ENCODE data around the gene C2orf15. TPM values are rescaled to one million over a fixed set of nuclear protein-coding genes. Genes with fewer than 3 reads are reported as not detected.
"Not testable (repeated sequence)": the region's sequence is repeated elsewhere in the genome, so short reads cannot be mapped to it uniquely, and the experiment has no call there.

Gene C2orf15, protein sequence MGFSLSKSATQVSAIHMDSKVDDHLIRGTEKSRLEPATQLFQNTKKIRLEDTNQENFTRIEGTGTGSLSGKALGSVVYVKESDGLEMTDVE
- total RNA-seq (1 to 10 TPM; 3.9 to 5.7 TPM), polyA plus RNA-seq (1 to 10 TPM; 6.1 to 6.8 (median 6.7) TPM), total RNA-seq (0.50 to 4.4 (median 2.4) reads per million in 6 experiments)

DNA sequence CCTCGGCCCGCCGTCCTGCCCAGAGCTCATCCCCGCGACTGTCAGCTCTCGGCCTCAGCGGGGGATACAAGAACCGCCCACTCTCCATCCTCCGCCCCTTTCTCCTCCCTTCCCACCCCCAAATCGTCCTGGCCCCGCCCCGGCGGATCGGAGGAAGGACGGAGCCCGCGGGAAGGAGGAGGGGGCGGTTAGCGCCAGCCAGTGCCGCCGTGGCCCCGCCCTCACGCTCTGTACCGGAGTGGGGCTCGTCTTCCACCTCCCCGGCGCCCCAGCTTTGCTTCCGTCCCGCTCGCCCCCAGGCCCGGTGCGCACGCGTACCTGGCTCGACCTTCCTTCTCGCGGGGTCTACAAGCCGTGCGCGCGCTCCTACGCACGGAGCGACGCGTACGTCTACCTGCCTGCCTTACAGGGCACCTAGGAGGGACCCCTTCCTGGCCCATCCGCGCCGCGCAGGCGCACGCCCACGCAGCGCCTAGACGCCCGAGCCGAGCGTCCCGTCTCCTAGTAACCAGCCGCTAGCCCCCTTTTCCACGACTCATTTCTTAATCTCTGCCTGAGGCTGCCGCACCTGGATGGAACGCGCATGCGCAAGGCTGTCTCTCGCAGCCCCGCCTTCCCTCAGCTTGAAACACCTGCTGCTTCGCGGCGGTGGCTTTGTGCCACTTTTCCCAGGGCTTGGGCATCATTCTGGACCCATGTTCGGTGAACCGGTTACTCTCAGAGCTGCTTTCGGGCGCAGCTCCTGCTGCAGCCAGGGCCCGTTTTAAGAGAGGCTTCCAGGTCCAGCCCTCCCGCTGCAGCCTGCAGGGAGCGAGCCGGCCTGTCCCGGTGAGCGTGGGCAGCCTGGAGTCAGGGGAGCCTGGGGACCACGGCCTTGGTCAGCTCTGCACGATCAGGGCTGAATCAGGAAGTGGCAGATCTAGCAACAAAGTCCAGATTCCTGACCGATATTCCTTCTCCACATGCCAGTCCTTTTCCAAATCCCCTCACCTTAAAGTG is at the start of gene C2orf15:
C2orf15 (plus strand) TSS at position 598 of the 999 bp plus-strand sequence. CDS start 8,852 bp downstream, outside the sequence.
- ATAC-seq, result peak; percentile 86 to 89
- peaks cover 9 to 19% (median 10%) of the 10 kb centered on the region in 3 donors for H3K36me3 Mint-ChIP-seq
- peak within 1 kb of the TSS; percentile 92 to 99 (median 97) for H3K4me3 Mint-ChIP-seq
- H3K27me3 Mint-ChIP-seq, result no peaks in the 10 kb centered on the region
- POLR2A ChIA-PET, result interaction anchor here (0.5 to 4.4 kb wide), 12 partner anchors 8 to 242 kb away, joined by 3 to 90 read pairs (median 4); partner anchors contain the start of genes EIF5B, LIPT1, MITD1 and MRPL30
- H3K4me1 Mint-ChIP-seq, result peaks cover 10 to 29% (median 26%) of the 10 kb centered on the region in 4 donors
- peak; percentile 94 to 98 (median 98) for DNase-seq
- H3K27ac Mint-ChIP-seq, result peak within 1 kb of the TSS; percentile 96 to 99 (median 99)
- H3K9me3 Mint-ChIP-seq, result peaks cover 0 to 13% (median 6%) of the 10 kb centered on the region in 9 donors

DNA sequence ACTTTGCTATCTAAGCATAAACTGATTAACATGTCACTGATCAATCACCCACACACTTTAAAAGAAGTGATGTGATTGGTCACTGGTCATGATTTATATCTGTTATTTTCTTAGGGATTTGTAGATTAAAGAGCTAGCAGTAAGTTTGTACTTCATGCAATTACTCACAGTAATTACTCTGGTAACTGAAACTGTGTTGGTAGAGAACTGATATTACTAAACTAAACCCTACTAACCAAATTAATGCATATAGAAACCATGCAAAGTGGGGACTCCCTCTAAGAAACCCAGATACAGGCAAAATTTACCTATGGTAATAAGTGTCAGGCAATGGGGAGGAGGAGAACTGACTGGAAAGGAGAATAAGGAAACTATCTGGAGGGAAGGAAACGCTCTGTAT is 44.8 kb upstream of the C2orf15 start:
- Mint-ChIP-seq H3K27ac (peak overlapping the region in 1 of 10 donors; percentile 19), H3K4me3 (no peak overlapping the region), H3K27me3 (no peaks in the 10 kb centered on the region), H3K36me3 (peaks cover 0 to 14% (median 12%) of the 10 kb centered on the region in 3 donors), H3K4me1 (peaks cover 0 to 5% (median 2%) of the 10 kb centered on the region in 4 donors), H3K9me3 (peaks cover 0 to 19% (median 2%) of the 10 kb centered on the region in 9 donors)
- POLR2A ChIA-PET, result no interaction called here
- DNase-seq (no peak), ATAC-seq (no peak)

DNA sequence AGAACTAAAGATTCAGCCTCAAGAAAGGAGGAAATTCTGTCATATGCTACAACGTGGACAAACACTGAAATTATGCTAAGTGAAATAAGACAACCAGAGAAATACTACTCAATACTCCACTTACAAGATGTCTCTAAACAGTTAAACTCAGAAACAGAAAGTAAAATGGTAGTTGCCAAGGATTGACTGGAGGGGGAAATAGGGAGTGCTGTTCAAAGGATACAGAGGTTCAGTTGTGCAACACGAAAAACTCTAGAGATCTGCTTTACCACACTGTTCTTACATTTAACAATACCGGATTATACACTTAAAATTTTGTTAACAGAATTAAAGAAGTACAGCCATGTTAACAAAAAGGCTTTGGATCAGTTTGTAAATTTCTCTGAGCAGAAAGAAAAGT is 39.8 kb upstream of the C2orf15 start:
- no peak for ATAC-seq

DNA sequence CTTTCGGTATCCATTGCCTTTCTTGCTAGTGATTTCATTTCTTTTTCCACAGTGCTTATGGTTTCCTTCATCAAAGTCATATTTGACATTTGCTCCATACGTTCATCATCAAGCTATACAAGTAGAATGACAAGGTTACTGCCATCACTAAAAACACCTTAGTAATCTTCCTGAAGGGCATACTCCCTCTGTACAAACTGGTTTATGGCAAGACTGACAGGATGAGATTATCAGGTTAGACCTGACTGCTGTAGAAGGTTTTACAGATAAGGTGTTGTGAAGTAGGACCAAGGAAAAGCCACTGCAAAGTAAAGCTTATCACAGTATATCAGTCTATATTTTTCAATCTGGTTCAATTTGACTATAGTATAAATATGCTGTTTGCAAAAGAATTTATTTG is 37.5 kb upstream of the C2orf15 start:
- Mint-ChIP-seq H3K27ac (no peak overlapping the region), H3K4me3 (no peak overlapping the region), H3K4me1 (peaks cover 0 to 8% (median 3%) of the 10 kb centered on the region in 4 donors), H3K27me3 (no peaks in the 10 kb centered on the region), H3K9me3 (no peaks in the 10 kb centered on the region), H3K36me3 (peaks cover 4 to 21% (median 4%) of the 10 kb centered on the region in 3 donors)
- POLR2A ChIA-PET, result no interaction called here
- DNase-seq (no peak), ATAC-seq (no peak)

More for the DNA sequence above, 39.8 kb upstream of the C2orf15 start:
- POLR2A ChIA-PET, result no interaction called here
- Mint-ChIP-seq H3K36me3 (peaks cover 2 to 21% (median 4%) of the 10 kb centered on the region in 3 donors), H3K4me3 (no peak overlapping the region), H3K27ac (peak overlapping the region in 8 of 10 donors; percentile 2 to 75 (median 48)), H3K27me3 (no peaks in the 10 kb centered on the region), H3K9me3 (no peaks in the 10 kb centered on the region), H3K4me1 (peaks cover 0 to 8% (median 3%) of the 10 kb centered on the region in 4 donors)
- DNase-seq, result no peak

DNA sequence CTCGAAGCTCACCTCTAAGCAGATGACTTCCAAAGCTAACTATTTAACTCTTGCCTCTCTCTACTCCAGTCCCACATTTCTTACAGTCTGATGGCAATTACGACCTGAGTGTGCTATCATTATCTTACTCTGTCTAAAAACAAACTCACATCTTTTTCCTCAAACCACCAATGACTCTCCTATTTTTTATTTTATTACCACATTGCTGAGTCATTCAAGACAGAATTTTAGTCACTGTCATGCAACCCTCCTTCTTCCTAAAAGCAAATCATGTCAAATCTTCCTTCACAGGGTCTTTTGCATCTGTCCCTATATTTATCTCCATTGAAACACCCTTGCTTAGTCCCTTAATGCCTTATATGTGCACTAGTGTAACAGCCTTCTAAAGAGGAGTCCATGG is 34.6 kb upstream of the C2orf15 start:
- no peaks in the 10 kb centered on the region for H3K27me3 Mint-ChIP-seq
- peaks cover 0 to 2% (median under 1%) of the 10 kb centered on the region in 4 donors for H3K4me1 Mint-ChIP-seq
- peaks cover 4 to 25% (median 4%) of the 10 kb centered on the region in 3 donors for H3K36me3 Mint-ChIP-seq
- ATAC-seq, result no peak
- H3K27ac Mint-ChIP-seq, result no peak overlapping the region
- DNase-seq, result no peak
- POLR2A ChIA-PET, result no interaction called here
- no peak overlapping the region for H3K4me3 Mint-ChIP-seq
- no peaks in the 10 kb centered on the region for H3K9me3 Mint-ChIP-seq

DNA sequence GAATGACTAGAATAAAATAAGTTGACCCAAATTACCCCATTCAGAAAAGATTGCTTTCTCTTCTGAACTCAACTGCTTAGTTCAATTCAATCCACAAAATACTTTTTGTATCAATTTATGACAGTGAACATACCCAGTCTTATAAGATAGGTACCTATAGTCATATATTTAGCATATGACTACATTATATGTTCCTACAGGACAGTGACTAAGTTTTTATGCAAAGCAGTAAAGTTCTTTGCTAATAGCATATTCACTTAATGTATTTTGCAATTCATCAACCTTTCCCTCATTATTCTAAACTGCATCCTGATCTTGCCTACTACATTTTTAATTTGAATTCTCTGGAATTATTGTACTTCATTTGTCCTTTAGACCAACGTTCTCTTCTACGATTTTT is 30.3 kb upstream of the C2orf15 start:
- DNase-seq (no peak), ATAC-seq (no peak)
- Mint-ChIP-seq H3K36me3 (peaks cover 0 to 4% (median 2%) of the 10 kb centered on the region in 3 donors), H3K27ac (no peak overlapping the region), H3K27me3 (no peaks in the 10 kb centered on the region), H3K4me3 (no peak overlapping the region), H3K4me1 (no peaks in the 10 kb centered on the region), H3K9me3 (no peaks in the 10 kb centered on the region)
- POLR2A ChIA-PET, result no interaction called here

DNA sequence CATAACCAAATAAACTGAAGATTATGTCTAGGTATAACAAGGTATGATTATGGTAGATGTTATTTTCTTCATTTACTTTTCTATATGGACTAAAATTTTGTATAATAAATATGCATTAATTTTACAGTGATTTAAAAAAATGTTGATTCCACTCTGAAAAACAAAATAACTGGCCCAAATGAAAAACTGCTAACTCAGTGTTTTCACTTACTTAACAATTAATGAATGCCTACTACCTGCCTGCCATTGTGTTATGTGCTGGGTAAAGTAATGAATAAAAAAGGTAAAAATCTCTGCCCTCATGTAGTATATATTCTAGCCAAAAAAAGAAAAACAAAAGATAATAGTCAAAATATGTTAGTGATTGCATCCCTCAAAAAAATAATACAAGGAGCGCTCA is 29.6 kb upstream of the C2orf15 start:
- Mint-ChIP-seq H3K4me1 (no peaks in the 10 kb centered on the region), H3K36me3 (peaks cover 0 to 4% (median 2%) of the 10 kb centered on the region in 3 donors)

DNA sequence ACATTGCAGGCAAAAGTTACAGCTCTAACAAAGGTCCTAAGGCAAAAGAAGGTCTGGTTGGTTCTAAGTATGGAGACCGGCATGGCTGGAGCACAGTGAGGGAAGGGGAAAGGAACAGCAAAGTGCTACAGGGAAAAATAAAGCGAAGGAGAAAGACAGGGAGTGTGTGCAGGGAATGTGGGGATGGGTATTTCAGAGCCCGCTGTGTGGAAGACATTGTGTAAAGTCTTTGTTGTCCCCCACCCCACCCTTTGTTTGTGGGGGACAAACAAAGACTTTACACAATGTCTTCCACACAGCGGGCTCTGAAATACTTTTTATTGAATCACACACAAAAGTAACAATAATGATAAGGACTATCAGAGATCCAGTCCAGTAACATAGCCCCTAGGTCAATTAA is 28.9 kb upstream of the C2orf15 start:
- POLR2A ChIA-PET, result interaction anchor here (1.4 kb wide), 1 partner anchor 28 kb away, joined by 3 read pairs; no protein-coding TSS in a partner anchor
- Mint-ChIP-seq H3K36me3 (peaks cover 0 to 4% (median 2%) of the 10 kb centered on the region in 3 donors), H3K4me1 (no peaks in the 10 kb centered on the region), H3K4me3 (no peak overlapping the region), H3K27me3 (no peaks in the 10 kb centered on the region), H3K9me3 (no peaks in the 10 kb centered on the region), H3K27ac (no peak overlapping the region)
- DNase-seq (no peak), ATAC-seq (no peak)

More for the DNA sequence above, 29.6 kb upstream of the C2orf15 start:
- DNase-seq (no peak), ATAC-seq (no peak)
- Mint-ChIP-seq H3K9me3 (no peaks in the 10 kb centered on the region), H3K27me3 (no peaks in the 10 kb centered on the region), H3K27ac (no peak overlapping the region), H3K4me3 (no peak overlapping the region)
- POLR2A ChIA-PET, result interaction anchor here (1.4 kb wide), 1 partner anchor 29 kb away, joined by 3 read pairs; no protein-coding TSS in a partner anchor

DNA sequence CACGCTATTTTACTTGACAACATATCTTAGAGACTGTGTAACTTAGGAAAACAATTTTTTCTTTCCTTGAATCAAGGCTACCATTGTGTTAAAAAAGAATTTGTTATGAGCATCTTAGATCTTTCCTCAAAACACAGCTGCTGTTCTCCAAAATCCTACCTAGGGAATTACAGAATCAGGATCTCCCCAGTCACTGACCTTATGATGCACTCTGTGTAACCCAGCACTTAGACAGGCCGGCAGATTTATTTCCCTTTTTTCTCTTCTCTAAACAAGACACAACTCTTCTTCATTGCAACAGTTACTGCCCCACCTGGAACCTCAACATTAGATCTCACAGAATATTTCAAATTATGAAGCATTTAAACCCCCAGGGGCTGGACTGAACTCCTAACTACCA is 13.5 kb upstream of the C2orf15 start:
- H3K4me3 Mint-ChIP-seq, result no peak overlapping the region
- peaks cover 0 to 3% (median 0%) of the 10 kb centered on the region in 4 donors for H3K4me1 Mint-ChIP-seq
- H3K27ac Mint-ChIP-seq, result no peak overlapping the region
- peaks cover 9 to 94% (median 62%) of the 10 kb centered on the region in 9 donors for H3K9me3 Mint-ChIP-seq
- no peak for ATAC-seq
- POLR2A ChIA-PET, result no interaction called here
- no peak for DNase-seq
- H3K36me3 Mint-ChIP-seq, result peaks cover 42 to 87% (median 76%) of the 10 kb centered on the region in 3 donors
- H3K27me3 Mint-ChIP-seq, result no peaks in the 10 kb centered on the region

DNA sequence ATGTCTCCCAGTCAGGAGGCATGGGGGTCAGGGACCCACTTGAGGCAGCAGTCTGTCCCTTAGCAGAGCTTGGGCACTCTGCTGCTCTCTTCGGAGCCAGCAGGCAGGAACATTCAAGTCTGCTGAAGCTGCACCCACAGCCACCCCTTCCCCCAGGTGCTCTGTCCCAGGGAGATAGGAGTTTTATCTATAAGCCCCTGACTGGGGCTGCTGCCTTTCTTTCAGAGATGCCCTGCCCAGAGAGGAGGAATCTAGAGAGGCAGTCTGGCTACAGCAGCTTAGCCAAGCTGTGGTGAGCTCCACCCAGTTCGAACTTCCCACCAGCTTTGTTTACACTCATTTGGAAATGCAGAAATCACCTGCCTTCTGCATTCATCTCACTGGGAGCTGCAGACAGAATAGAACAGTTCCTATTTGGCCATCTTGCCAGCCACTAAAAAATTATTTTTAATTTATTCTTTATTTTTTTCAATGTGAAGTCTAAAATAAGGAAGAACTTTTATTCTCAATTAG is 6.4 kb upstream of the C2orf15 start:
- Mint-ChIP-seq H3K4me1 (peaks cover 7 to 11% (median 8%) of the 10 kb centered on the region in 4 donors), H3K9me3 (peaks cover 7 to 62% (median 40%) of the 10 kb centered on the region in 9 donors), H3K36me3 (peaks cover 10 to 67% (median 38%) of the 10 kb centered on the region in 3 donors)
- ATAC-seq, H3K4me3 Mint-ChIP-seq, H3K27ac Mint-ChIP-seq, POLR2A ChIA-PET, H3K27me3 Mint-ChIP-seq, DNase-seq: not testable (repeated sequence)

DNA sequence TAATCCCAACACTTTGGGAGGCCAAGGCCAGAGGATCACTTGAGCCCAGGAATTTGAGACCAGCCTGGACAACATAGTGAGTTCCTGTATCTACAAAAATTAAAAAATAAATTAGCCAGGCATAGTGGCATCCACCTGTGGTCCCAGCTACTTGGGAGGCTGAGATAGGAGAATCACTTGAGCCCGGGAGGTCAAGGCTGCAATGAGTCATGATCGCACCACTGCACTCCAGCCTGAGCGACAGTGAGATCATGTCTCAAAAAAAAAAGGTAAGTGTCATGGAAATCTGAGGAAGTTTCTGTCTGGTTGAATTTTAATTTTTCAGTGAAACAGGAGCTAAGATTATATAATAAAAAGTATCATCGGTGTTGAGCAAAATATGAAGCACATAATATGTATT is 2.5 kb upstream of the C2orf15 start:
- Mint-ChIP-seq H3K4me1 (peaks cover 10 to 29% (median 24%) of the 10 kb centered on the region in 4 donors), H3K27me3 (no peaks in the 10 kb centered on the region), H3K4me3 (peak overlapping the region in 3 of 10 donors; percentile 27 to 48 (median 36)), H3K27ac (peak overlapping the region in 4 of 10 donors; percentile 21 to 56 (median 29)), H3K36me3 (peaks cover 9 to 35% (median 19%) of the 10 kb centered on the region in 3 donors), H3K9me3 (peaks cover 0 to 24% (median 15%) of the 10 kb centered on the region in 9 donors)
- no peak for ATAC-seq
- no peak for DNase-seq
- POLR2A ChIA-PET, result interaction anchor here (2.2 kb wide), 1 partner anchor 16 kb away, joined by 8 read pairs; the partner anchor contains the start of genes LIPT1 and TSGA10
